HG03064 (cell line): ENCODE measurements around the gene ZYX.
"Not testable (repeated sequence)": the region's sequence is repeated elsewhere in the genome, so short reads cannot be mapped to it uniquely, and the experiment has no call there.

Experiments used
- ATAC-seq: cut with Tn5 transposase; IDR thresholded peaks from one replicate; pipeline ENCODE4 v1.9.1; 2021; ENCODE audit warnings: low read depth; ENCODE audit not compliant: unreplicated experiment

ZYX gene

GRCh38 chr7:143396182-143396581, 15.0 kb downstream of the ZYX start:
- ATAC-seq = no peak

GRCh38 chr7:143396625-143397556, 15.7 kb downstream of the ZYX start:
- ATAC-seq = no peak

DNA sequence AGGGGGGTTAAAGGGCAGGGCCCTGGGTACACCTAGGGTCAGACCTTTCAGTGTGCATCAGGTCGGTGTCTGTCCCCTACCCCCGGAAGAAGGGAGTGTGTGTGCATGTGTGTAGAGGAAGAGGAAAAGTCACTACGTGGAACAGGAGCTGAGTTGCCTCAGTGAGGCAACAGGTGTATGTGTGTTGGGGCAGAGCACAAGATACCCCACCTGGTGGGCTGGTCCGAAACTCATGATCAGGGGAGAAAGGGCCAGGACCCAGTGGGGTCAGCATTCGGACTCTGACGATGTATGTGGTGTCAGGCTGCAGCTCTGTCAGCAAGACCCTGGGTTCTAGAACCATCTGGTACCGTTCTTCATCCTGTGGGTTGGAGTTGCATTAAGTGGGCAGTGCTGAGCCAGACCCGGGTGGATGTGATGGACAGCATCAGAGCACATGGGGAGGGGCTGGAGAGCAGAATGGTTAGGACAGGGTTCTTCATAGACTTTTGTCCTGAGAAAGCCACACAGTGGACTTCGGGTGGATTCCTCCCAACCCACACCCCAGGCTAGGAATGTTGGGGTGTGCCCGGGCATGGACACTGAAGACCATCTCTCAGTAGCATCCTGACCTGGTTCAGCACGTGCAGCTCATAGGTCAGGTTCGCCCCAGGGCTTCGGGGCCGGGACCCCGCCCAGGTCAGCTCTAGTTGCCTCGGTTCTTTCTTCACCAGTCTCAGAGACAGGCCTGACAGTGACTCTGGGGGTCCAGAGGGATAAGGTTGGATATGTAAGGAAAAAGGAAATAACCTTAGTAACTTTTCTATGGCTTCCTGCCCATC, 16.8 kb downstream of the ZYX start:
- ATAC-seq = no peak

- no peak for ATAC-seq
Observed at GRCh38 chr7:143398616-143399015, 17.5 kb downstream of the ZYX start.

DNA sequence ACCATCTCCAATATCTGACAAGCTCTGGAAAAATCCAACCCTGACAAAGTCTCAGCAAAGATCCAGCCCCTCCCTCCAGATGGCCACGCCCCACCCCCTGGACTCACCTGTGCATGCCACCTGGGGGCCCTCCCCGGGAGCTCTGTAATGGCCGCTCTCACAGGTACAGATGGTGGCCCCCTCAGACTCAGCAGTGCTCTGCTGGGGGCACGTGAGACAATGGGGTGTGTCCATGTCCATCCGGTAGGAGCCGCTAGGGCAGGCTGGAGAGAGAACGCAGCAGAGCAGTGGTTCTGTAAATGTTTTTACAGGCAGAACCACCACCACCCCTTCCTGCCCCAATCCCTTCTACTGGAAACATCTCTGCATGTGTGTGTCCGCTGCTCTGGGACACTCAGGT, 18.0 kb downstream of the ZYX start:
- ATAC-seq = no peak

DNA sequence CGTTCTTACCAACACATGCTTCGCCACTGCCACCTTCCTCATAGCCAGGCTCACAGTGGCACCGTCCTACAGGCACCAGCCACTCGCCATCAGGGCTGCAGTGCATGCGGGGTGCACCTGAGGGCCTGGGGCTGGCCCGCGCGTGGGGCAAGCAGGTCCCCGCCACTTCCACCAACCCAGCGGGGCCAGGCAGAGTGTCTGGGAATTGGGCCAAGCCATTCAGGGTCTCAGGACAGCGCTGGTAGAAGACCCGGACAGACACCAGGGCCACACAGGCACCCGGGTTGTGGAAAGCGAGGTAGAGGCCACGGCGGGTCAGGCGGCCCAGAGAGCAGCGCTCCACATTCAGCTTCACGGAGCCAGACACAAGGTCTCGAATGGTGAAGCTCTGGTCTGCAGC, 18.5 kb downstream of the ZYX start:
- ATAC-seq = no peak

- no peak for ATAC-seq
Observed at GRCh38 chr7:143401265-143401664, 20.1 kb downstream of the ZYX start.

GRCh38 chr7:143402233-143402632, 21.1 kb downstream of the ZYX start:
- ATAC-seq = not testable (repeated sequence)

- ATAC-seq = no peak
Observed at GRCh38 chr7:143405173-143406001, 24.2 kb downstream of the ZYX start.

GRCh38 chr7:143406002-143406357, 24.8 kb downstream of the ZYX start:
- ATAC-seq = no peak

- no peak for ATAC-seq
Observed at GRCh38 chr7:143407287-143408251, 26.4 kb downstream of the ZYX start.

DNA sequence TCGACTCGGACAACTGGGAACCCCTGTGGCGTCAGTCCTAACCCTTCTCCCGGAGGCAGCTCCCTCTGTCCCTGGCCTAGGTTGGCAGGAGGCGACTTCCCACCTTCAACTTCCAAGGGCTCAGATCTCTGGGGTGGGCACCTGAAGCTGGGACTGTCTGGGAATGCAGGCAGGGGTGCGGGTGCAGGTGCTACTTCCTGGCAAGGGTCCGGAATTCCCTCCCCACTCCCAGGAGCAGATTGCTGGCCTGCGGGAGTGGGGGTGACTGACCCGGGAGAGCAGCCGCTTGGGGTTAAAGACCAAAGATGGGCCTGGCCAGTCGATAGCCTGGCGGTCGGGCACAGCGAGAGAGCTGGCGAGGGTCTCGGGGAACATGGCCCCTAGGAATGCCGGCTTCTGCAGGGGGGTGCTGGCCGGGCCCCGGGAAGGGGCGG, 27.1 kb downstream of the ZYX start:
- ATAC-seq = no peak

GRCh38 chr7:143408686-143409561, 27.8 kb downstream of the ZYX start, which contains the start of gene EPHA1:
Gene EPHA1, minus strand, starts transcription at chr7:143408856. Its CDS starts 51 bp downstream, at chr7:143408805.
- no peak for ATAC-seq

GRCh38 chr7:143410521-143411004, 29.4 kb downstream of the ZYX start:
- no peak for ATAC-seq

DNA sequence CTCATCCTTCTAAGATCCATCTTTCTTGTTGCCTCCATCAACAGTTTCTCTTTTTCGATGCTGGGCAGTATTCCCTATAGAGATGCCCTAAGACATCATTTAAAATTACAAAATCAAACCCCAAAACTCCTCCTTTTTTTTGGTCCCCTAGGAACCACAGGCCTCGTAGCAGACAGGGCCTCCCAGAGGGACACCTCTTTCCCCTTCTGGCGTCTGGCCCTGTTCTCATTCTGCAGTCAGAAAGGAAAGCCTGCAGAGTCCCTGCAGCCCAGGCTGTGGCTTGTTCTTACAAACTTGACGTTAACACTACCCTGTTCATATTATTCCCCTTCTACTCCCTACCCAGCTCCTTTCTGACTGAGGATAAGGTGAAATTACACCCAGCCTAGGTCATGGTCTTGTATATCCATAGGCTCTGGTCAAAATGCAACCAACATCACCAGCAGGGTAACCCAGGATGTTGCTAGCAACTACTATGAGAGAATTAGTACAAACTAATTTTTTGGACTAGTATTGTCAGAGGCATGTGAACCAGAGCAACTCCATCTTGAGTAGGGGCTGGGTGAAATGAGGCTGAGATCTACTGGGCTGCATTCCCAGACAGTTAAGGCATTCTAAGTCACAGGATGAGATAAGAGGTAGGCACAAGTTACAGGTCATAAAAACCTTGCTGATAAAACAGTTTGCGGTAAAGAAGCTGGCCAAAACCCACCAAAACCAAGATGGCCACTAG, 31.0 kb downstream of the ZYX start:
- no peak for ATAC-seq

- ATAC-seq = no peak
Observed at GRCh38 chr7:143413123-143413522, 32.0 kb downstream of the ZYX start.

GRCh38 chr7:143415209-143415608, 34.1 kb downstream of the ZYX start:
- not testable (repeated sequence) for ATAC-seq
